CD4-positive, alpha-beta T cell treated with Interleukin-6 for 4 hours (primary cell): ENCODE data around the gene ERMARD.

Experiments
- DNase-seq: peaks from one replicate; pipeline ENCODE4 v3.0.0-alpha.2; 2020; ENCODE audit warnings: mixed read lengths

The ERMARD gene

DNA sequence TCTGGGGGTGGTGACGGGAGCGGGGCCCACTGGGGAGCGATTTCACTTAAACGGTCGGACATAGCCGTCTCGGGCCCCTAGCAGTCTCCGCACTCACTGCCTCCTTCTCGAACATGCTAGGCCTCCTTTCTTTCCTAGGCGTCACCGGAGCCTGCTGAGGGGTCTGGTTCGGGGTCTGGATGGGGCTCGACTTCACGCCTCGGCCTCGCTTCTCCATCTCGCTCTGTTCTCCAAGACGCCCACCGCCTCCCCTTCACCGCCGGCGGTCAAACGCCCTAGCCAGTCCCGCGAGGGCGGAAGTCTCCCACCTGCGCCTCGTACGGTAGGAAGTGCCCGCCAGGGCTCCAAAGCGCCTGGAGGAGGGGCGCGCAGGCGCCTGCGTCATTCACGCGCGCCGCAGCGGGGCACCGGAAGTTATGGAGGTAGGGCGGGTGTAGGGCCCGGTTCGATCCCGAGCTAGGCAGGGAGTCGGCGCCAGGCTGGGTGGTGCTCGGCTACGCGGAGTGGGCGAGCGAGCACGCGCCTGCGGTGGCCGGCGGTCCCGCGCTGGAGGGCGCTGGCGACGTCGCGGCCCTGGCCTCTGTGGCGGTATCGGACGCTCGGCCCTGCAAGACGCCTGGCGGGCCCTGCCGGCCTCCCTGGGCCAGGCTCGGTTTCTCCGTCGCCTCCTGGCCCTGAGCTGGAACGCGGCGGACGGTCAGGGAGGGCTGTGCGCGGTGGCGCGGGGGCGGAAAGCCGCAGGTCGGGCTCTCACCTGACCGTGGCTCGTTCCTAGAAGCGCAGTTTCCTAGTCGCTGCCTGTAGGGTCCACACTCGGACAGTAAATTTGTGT lies at the start of gene ERMARD, which contains the start of gene DYNLT2:
Gene ERMARD, plus strand, starts transcription at position 381 of the 832 bp plus-strand sequence. Its CDS starts 36 bp downstream, at position 417.
Gene DYNLT2, minus strand, starts transcription at position 331 of the 832 bp plus-strand sequence. Its CDS starts 114 bp downstream, at position 217.
- peak; percentile 92 for DNase-seq

DNA sequence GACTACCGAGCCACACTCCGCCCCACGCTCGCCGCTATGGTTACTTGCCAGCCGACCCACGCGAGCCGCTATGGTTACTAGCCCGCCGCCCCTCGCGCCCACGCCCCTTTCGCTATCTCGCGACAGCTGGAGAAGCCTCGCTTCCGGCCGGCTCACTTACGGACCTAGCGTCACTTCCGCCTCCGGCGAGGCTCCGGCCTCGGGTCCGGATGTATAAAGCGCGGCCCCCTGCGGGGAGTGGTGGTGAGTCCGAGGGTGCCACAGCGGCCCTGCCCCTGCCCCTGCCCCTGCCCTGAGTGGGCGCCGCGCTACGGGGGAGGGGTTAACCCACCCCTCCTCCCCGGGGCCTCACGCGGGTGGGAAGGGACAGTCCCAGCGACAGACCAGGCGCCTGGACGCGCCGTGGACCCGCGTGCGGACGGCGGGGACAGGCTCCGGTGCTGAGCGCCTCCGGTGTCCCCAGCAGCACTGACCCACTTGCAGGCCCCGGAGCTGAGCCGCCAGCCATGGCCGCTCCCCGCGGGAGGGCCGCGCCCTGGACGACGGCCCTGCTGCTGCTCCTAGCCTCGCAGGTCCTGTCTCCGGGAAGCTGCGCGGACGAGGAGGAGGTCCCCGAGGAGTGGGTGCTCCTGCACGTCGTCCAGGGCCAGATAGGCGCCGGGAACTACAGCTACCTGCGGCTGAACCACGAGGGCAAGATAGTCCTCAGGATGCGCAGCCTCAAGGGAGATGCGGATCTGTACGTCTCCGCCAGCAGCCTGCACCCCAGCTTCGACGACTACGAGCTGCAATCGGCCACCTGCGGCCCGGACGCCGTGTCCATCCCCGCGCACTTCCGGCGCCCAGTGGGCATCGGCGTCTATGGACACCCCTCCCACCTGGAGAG lies 49.2 kb upstream of the ERMARD start, which contains the start of the genes C6orf120 and WDR27:
Gene C6orf120, plus strand, starts transcription at position 173 of the 886 bp plus-strand sequence. Its CDS starts 334 bp downstream, at position 507.
Gene WDR27, minus strand, starts transcription at position 76 of the 886 bp plus-strand sequence. CDS start 13,024 bp downstream, outside the sequence.
- DNase-seq: peak; percentile 97

DNA sequence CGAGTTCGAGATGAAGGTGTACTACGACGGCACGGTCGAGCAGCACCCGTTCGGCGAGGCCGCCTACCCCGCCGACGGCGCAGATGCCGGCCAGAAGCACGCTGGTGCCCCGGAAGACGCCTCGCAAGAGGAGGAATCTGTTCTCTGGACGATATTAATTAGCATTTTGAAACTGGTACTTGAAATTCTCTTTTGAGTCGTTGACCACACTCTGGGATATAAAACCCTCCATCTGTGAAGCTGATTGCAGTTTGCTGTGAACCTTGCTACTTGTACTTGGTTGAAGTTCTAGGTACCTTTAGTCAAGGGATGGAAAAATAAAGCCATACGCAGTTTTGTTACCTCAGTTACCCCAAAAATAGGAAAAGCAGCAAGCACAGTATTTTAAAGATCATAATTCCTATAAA lies 48.6 kb upstream of the ERMARD start:
- DNase-seq: no peak

DNA sequence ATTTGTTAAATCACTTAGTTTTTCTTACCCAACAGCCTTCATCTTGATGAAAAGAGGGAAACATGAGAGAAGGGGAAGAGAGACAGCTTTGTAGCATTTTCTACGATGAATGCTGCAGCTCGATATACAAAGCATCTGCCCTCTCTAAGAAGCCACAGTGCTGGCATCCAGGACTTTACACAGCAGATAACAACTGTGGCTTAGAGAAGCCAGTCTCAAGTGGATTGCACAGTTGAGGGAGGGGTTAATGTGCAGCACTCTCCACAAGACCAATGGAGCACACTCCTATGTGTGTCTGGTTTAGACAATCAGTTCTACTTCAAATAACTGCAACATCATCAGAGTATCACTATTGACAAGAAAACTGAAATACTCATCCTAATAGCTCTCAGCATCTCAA lies 43.6 kb upstream of the ERMARD start:
- no peak for DNase-seq

DNA sequence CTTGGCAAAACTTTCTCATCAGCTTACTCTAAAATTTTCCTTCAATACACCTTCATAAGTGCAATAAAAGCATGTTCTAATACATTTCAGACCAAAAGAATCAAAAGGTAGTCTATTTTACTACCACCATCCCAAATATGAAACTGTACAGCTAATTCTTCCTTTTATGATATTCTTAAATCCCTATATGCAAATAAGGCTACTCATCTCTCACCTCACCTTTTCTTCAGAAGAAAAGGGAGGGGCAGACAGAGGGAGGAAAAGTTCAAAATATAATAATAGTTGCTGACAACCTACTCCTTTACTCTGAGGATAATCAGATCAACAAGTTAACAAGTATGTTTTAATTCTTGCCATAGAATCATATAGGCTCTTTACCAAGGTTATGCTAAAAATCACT lies 42.1 kb upstream of the ERMARD start:
- no peak for DNase-seq

DNA sequence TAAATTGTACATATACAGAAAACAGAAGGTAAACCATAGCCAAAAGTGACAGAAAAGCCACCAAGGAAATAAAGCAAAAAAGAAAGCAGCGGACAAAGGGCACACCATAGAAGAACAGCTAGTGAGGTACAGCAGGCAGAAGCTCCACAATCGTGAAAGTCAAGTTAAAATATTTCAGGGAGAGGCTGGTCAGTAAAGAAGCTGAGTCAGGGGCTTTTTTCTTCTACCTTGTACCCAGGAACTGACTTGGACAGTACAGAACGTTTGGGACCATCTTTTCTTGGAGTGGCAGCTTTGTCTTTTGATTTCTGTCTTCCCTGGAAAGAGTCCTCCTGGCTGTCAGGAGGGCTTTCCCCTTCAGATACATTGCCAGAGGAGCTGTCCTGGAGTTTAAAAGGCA lies 41.4 kb upstream of the ERMARD start:
- no peak for DNase-seq

DNA sequence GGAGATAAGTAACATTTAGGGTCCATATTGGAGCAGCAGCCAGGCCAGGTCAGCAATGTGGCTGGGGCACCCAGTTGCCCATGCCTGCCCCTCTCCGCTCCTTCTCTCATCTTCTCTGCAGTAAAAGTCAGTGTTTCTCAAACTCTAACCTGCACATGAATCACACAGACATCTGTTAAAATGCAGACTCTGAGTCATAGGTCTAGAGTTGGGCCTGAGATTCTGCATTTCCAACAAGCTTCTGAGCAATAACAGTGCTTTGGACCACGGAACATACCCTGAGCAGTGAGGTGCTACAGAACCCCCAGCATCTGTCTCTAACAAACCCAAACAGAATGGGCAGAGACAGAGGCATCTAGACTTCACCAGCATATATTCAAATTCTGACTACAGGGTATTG lies 37.2 kb upstream of the ERMARD start:
- no peak for DNase-seq

DNA sequence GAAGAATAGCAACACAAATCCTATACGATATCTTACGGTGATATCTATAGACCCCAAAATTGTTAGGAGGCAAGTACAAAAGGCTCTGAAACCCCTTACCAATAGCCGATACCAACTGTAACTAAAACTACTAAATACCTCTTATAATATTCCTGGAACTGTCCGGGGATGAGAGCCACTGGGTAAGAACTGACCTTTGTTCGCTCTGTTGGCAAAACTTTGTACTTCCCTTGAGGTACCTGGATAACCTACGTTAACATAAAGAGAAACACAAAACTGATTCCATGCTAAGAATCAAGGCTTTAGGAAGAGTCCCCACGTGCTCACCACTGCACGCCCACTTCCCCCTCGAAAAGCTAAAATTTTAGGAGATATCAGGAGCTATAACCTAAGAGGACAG lies 36.8 kb upstream of the ERMARD start:
- no peak for DNase-seq

DNA sequence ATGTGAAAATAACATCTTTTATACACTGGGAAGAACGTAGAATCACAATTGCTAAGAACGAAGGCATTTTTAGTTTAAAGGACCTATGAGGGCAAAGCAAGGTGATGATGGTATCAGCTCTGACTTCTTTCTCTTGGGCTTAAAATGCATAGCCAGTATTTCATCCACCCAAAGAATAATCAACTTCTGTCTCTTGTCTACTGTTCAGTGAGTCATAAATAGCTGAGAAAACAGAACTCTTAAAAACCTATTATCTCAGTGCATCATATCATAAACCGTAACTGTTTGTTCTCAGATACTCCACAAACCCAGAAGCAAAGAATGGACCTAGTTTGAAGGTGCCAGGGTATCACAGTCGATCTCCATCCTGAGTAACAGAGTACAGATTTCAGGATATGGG lies 32.3 kb upstream of the ERMARD start:
- DNase-seq: no peak

DNA sequence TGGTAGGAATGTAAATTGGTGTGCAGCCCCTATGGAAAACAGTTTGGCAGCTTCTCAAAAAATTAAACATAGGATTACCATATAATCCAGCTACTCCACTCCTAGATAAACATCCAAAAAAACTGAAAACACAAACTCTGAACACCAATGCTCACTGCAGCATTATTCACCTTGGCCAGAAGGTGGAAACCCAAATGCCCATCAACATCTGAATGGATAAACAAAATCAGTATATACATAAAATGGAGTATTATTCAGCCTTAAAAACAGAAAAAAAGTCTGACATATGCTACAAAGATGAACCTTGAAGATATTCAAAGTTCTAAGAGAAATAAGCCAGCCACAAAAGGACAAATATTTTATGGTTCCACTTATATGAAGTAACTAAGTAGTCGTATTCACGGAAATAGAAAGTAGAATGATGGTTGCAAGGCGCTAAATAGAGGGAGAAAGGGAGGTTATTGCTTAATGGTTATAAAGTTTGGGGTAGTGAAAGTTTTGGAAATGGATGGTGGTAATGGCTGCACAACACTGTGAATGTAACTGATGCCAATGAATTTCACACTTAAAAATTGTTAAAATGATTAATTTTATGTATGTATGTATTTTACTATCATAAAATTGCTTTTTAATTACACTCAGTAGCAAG lies 31.1 kb upstream of the ERMARD start:
- no peak for DNase-seq

DNA sequence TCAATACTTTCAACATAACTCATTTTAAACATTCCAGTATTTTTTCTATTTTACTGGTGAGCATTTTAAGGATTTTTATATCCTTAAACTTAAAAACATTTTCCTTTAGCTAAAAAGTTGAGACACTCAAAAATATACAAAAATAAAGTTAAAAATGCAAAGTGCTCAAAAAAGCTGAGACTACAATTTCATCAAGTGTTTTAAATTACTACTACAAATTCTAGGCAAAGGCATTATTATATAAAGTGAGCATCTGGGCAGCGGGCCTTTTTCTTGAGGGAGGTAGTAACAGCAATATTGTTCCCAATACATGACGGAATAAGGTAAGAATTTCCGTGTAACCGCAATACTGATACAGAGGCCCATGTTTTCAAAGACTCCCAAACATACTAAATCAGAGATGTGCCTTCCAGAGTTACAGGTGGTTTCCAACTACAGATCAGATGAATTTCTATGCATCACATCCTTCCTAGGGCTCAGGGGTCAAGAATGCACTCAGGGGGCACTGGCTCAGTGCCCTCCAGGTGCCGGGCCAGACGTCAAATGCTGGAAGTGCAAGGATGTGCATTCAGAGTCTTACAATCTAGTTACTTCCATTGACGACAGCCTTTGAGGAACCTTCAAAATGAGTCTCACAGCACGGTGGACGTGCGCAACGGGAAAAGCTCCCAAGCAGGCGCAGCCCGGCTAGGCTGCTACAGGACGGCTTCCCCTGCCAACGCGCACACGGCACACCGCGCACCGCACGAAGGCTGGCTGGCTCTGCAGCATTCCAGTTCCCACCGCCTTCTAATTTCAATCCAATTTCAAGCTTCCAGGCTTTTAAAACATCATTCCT lies 28.8 kb upstream of the ERMARD start:
- DNase-seq: peak; percentile 50

DNA sequence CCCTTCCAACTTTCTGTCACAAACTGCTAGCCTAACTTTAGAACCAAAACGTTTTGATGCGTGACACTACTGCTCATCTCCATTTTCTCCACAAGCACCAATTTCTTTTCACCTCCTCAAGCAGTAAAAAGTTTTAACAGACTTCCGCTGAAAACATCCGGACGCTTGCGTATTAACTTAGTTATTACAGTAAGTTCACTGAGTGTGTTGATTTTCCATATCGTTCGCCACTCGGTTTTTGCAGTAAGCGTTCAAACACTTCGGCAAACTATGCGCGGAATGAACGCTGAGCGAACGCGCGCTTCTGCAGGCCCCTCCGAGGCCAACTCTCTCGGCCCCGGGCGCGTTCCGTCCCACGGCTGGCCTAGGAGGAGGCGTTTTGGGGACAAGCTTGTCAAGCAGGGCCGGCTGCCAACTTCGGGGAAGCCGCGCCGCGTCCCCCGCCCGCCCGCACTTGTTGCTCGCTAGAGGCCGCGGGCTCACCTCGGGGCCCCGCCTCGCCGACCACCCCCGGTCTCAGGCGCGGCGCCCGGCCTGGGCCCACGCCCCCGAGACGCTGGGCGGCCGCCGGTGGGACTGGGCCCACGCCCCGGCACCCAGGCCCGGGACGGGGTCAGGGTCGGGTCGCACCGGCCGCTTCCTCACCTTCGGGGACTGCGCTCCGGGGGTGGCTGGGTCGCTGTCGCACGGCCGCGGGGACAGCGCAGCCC lies 28.1 kb upstream of the ERMARD start:
- DNase-seq: peak; percentile 71

DNA sequence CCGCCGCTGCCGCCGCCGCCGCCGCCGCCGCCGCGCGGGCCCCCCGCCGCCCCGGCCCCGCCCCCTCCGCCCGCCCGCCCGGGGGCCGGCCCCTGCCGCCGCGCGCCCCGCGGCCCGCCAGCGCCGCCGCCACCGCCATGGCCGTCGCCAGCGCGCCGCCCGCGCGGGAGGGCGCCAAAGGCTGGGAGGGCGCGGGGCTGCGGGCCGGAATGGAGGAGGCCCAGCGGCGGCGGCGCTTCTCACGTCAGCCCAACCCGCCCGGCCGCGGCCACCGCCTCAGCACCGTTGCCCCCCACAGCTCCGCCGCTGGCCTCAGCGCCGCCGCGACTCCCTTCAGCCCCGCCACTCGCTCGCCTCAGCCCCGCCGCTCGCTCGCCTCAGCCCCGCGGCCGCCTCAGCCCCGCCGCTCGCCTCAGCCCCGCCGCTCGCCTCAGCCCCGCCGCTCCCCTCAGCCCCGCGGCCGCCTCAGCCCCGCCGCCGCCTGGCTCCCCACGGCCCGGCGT lies 27.4 kb upstream of the ERMARD start:
- DNase-seq: peak; percentile 58

DNA sequence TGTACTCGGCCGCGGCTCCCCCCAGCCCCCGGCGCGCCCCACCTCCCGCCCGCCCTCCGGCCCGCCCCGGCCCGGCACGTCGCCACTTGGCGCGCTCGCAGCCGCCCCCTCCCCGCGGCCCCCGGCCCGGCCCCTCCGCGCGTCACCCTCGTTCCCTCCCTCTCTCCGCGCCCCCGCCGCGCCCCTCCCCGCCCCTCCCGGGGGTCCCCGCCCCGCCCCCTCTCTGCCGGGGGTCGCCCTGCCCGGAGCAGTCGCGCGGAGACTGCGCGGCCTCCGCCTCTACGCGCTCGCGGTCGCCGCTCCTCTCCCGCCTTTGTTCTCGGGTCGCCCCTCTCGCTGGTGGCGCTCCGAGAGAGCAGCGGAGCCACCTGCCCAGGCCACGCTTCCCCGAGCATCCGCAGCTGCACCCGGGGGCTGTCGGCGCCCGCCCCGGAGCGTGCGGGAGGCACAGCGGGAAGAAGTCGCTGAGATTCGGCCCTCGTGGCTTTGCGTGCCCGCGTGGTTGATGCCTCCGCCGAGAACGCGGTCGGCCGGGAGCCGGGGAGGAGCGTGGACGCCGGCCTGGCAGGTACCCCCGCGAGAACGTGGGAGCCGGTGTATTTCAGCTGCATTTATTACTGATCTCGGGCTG lies 26.8 kb upstream of the ERMARD start, which contains the start of gene PHF10:
Gene PHF10, minus strand, starts transcription at position 7 of the 631 bp plus-strand sequence. CDS start 569 bp downstream, outside the sequence.
- peak; percentile 84 for DNase-seq

DNA sequence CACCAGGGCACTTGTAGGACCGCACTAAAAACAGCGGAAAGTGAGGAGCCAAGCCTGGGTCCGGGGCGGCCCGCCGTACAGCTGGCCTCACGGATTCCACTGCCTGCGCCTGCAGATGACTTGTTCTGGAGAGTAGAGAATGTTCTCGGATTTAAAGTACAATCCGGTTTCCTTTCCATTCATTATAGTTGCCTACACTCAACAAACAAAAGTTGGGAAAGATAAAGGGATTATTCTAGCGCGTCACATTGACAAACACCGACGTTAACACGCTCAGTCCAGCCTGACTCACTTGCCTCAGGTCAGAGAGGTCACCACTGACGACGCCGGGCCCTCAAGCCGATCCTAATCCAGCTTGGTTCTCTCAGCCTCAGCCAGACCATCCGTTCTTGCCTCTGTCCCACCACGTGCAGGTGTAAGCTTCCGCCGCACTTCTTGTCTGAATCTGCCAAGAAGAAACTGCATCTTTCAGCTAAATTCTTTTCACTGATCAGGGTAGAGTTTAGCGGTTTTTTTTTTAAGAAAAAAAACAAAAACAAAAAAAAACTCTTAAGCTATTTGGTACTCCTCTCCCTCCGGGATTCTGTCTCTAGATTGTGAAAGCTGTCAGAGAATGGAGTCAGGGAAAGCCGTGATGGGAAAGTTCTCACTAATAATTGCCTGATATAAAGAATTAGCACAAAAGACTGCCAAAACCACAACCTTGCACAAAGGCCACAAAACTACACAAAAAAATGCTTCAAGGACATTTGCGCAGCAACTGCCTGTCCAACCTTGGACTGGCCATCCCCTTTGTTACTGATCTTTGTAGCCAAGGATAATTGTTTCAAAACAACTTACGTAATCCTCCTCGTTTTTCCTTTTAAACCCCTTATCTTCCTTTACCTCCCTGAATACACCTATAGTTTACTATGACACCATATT lies 26.0 kb upstream of the ERMARD start:
- peak; percentile 9 for DNase-seq

DNA sequence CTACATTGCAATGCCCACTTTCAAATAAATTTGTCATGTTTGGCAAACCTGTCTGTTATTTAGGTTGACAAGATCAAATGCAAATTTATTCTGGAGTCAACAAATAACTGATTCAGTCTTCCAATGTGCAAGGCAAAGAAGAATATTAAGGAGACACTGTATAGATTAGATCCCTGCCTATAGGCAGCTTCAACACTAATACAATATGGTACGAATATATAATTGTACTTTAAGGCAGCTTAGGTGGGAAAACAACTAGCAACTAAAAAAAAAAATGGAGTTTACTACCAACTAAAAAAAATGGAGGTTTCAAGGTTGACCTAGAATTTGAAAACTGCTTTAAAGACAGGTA lies 25.4 kb upstream of the ERMARD start:
- no peak for DNase-seq

DNA sequence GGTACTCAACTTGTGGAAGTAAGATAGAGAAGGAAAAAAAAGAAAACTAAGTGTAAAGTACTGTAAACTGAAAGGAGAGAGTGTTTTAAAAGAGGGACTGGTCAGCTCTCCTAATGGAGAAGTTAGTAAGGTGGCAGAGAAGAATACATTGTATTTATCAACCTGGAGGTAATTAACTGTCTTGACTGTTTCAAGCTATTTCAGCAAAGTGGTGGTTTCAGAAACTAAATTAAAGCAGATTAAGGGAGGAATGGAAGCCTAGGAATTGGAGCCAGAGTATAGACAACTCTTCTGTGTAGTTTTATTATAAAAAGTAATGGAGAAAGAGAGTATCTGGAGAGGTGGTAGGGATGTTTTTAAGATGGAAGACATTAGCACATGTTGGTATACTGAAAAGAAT lies 24.5 kb upstream of the ERMARD start:
- DNase-seq: no peak

DNA sequence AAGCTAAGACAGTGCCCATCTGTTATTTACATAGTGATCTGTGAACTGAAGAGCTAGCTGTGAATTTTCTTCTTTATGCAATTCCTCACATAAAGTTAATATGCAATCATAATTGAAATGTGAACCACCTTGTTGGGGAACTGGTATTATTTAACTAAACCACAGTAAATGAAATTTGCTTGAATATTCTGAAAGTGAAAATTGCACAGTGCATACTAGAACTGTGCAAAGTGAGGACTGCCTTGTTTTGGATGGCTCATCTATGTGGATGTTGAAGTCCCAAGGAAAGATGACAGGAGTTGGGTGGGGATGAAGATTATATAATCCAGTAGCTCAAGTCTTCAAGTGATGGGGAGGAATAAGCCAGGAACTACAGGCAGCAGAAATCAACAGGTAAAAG lies 21.5 kb upstream of the ERMARD start:
- no peak for DNase-seq
